HG03196 (cell line): ENCODE data around the gene ITGA11.
"Not testable (repeated sequence)": the region's sequence is repeated elsewhere in the genome, so short reads cannot be mapped to it uniquely, and the experiment has no call there.

ENCODE experiments used
- ATAC-seq: cut with Tn5 transposase; IDR thresholded peaks from one replicate; pipeline ENCODE4 v1.9.1; 2021; ENCODE audit not compliant: unreplicated experiment

Gene ITGA11

GRCh38 chr15:68426116-68426515, 5.8 kb downstream of the ITGA11 start:
- ATAC-seq: no peak

- ATAC-seq: no peak
Observed at GRCh38 chr15:68425428-68426060, 6.4 kb downstream of the ITGA11 start.

GRCh38 chr15:68424754-68425390, 7.1 kb downstream of the ITGA11 start:
- ATAC-seq: no peak

GRCh38 chr15:68423359-68424296, 8.3 kb downstream of the ITGA11 start:
- no peak for ATAC-seq

- ATAC-seq: not testable (repeated sequence)
Observed at GRCh38 chr15:68422403-68423145, 9.4 kb downstream of the ITGA11 start.

- ATAC-seq: no peak
Observed at GRCh38 chr15:68421798-68422402, 10.1 kb downstream of the ITGA11 start.

- ATAC-seq: no peak
Observed at GRCh38 chr15:68421115-68421551, 10.8 kb downstream of the ITGA11 start.

- ATAC-seq: no peak
Observed at GRCh38 chr15:68420186-68420684, 11.7 kb downstream of the ITGA11 start.

- ATAC-seq: no peak
Observed at GRCh38 chr15:68419301-68420175, 12.4 kb downstream of the ITGA11 start.

GRCh38 chr15:68418611-68419161, 13.3 kb downstream of the ITGA11 start:
- no peak for ATAC-seq

- no peak for ATAC-seq
Observed at GRCh38 chr15:68417897-68418296, 14.1 kb downstream of the ITGA11 start.

- ATAC-seq: no peak
Observed at GRCh38 chr15:68417051-68417450, 14.9 kb downstream of the ITGA11 start.

- ATAC-seq: no peak
Observed at GRCh38 chr15:68416158-68416535, 15.8 kb downstream of the ITGA11 start.

GRCh38 chr15:68415501-68416157, 16.3 kb downstream of the ITGA11 start:
- no peak for ATAC-seq

- ATAC-seq: no peak
Observed at GRCh38 chr15:68415061-68415460, 16.9 kb downstream of the ITGA11 start.

GRCh38 chr15:68414591-68414990, 17.4 kb downstream of the ITGA11 start:
- no peak for ATAC-seq

- ATAC-seq: no peak
Observed at GRCh38 chr15:68414206-68414555, 17.8 kb downstream of the ITGA11 start.

- ATAC-seq: no peak
Observed at GRCh38 chr15:68413363-68414205, 18.4 kb downstream of the ITGA11 start.
